GM06990 (cell line): ENCODE results near the gene HAUS8.
"Not testable (repeated sequence)": the region's sequence is repeated elsewhere in the genome, so short reads cannot be mapped to it uniquely, and the experiment has no call there.

Experiments used
- DNase-seq: peaks from one replicate; pipeline ENCODE4 v3.0.0-alpha.2; 2011; ENCODE audit not compliant: insufficient read length; ENCODE audit errors: extremely low read depth
- H3K27me3 ChIP-seq: replicated peaks from 2 replicates; pipeline ENCODE4 v1.6.0; 2011; ENCODE audit warnings: low read length; ENCODE audit not compliant: control insufficient read depth, insufficient read depth
- H3K36me3 ChIP-seq: 2 replicates; pipeline ENCODE4 v1.5.1; 2011; ENCODE audit warnings: low read length; ENCODE audit not compliant: control insufficient read depth, insufficient read depth
- H3K4me3 ChIP-seq: replicated peaks from 2 replicates; pipeline ENCODE4 v1.5.1; 2011; ENCODE audit warnings: low read depth, mild to moderate bottlenecking, control low read depth, low read length
- TF ChIP-seq, protein P1 (sequence below): IDR thresholded peaks from 2 replicates; pipeline ENCODE4 v1.5.1; 2011; ENCODE audit warnings: low read length, control low read depth, mild to moderate bottlenecking, inconsistent platforms; ENCODE audit not compliant: insufficient read depth, poor library complexity, severe bottlenecking

HAUS8 gene

DNA sequence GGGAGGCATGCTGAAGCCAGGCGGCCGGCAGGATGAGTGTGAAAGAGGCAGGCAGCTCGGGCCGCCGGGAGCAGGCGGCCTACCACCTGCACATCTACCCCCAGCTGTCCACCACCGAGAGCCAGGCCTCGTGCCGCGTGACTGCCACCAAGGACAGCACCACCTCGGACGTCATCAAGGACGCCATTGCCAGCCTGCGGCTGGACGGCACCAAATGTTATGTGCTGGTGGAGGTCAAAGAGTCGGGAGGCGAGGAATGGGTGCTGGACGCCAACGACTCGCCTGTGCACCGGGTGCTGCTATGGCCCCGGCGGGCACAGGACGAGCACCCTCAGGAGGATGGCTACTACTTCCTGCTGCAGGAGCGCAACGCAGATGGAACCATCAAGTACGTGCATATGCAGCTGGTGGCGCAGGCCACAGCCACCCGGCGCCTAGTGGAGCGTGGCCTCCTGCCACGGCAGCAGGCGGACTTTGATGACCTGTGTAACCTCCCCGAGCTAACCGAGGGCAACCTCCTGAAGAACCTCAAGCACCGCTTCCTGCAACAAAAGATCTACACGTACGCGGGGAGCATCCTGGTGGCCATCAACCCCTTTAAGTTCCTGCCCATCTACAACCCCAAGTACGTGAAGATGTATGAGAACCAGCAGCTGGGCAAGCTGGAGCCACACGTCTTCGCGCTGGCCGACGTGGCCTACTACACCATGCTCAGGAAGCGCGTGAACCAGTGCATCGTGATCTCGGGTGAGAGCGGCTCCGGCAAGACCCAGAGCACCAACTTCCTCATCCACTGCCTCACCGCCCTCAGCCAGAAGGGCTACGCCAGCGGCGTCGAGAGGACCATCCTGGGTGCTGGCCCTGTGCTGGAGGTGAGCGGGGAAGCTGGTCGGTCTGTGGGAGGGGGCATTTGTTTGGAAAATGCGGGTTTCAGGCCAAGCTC, 26.7 kb upstream of the HAUS8 start:
- no peak for DNase-seq
- TF ChIP-seq, protein P1, sequence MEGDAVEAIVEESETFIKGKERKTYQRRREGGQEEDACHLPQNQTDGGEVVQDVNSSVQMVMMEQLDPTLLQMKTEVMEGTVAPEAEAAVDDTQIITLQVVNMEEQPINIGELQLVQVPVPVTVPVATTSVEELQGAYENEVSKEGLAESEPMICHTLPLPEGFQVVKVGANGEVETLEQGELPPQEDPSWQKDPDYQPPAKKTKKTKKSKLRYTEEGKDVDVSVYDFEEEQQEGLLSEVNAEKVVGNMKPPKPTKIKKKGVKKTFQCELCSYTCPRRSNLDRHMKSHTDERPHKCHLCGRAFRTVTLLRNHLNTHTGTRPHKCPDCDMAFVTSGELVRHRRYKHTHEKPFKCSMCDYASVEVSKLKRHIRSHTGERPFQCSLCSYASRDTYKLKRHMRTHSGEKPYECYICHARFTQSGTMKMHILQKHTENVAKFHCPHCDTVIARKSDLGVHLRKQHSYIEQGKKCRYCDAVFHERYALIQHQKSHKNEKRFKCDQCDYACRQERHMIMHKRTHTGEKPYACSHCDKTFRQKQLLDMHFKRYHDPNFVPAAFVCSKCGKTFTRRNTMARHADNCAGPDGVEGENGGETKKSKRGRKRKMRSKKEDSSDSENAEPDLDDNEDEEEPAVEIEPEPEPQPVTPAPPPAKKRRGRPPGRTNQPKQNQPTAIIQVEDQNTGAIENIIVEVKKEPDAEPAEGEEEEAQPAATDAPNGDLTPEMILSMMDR: no peak
- Histone ChIP-seq H3K27me3 (no peaks in the 10 kb centered on the region), H3K4me3 (no peak overlapping the region), H3K36me3 (peaks cover 37% of the 10 kb centered on the region)

- H3K36me3 ChIP-seq: peaks cover 27% of the 10 kb centered on the region
- no peak for DNase-seq
- TF ChIP-seq, protein P1: no peak
- no peaks in the 10 kb centered on the region for H3K27me3 ChIP-seq
- no peak overlapping the region for H3K4me3 ChIP-seq
Observed at GRCh38 chr19:17098326-17098725, 23.1 kb upstream of the HAUS8 start.

- Histone ChIP-seq H3K36me3 (peaks cover 22% of the 10 kb centered on the region), H3K27me3 (no peaks in the 10 kb centered on the region), H3K4me3 (no peak overlapping the region)
- DNase-seq: no peak
- TF ChIP-seq, protein P1: no peak
Observed at GRCh38 chr19:17097593-17098126, 22.4 kb upstream of the HAUS8 start.

GRCh38 chr19:17095141-17095919, 20.1 kb upstream of the HAUS8 start:
- Histone ChIP-seq H3K36me3 (peaks cover 10% of the 10 kb centered on the region), H3K4me3 (no peak overlapping the region), H3K27me3 (no peaks in the 10 kb centered on the region)
- TF ChIP-seq, protein P1: no peak
- DNase-seq: no peak

DNA sequence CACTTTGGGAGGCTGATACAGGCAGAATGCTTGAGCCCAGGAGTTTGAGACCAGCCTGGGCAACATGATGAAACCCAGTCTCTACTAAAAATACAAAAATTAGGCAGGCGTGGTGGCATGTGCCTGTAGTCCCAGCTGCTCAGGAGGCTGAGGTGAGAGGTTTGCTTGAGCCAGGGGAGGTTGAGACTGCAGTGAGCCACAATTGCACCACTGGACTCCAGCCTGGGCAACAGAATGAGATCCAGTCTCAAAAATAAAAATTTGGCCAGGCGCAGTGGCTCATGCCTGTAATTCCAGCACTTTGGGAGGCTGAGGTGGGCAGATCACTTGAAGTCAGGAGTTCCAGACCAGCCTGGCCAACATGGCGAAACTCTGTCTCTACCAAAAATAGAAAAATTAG, 19.4 kb upstream of the HAUS8 start:
- H3K27me3 ChIP-seq, H3K4me3 ChIP-seq, DNase-seq: not testable (repeated sequence)
- peaks cover 10% of the 10 kb centered on the region for H3K36me3 ChIP-seq

DNA sequence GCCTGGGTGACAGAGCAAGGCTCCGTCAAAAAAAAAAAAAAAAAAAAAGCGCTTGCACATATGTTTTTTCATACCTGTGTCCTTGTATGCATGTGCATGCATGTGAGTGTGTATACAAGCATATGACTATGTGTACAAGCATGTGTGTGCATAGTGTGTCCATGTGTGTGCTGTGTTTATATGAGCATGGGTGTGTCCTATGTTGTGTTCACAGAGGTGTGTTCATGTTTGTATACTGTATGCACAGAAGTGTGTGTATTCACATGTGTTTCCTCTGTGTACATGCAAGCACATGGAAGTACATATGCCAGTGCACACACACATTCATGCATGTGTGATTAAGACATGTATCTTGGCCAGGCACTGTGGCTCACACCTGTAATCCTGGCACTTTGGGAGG, 17.4 kb upstream of the HAUS8 start:
- Histone ChIP-seq H3K27me3 (no peaks in the 10 kb centered on the region), H3K36me3 (peaks cover 5% of the 10 kb centered on the region), H3K4me3 (no peak overlapping the region)
- no peak for DNase-seq
- TF ChIP-seq, protein P1: no peak
